Adipocyte (in vitro differentiated cells): ENCODE results near the gene BABAM2.

Experiments
- DNase-seq: peaks from one replicate; pipeline ENCODE4 v3.0.0-alpha.2; 2015; ENCODE audit warnings: low read depth
- H3K27me3 ChIP-seq: replicated peaks from 2 replicates; pipeline ENCODE4 v1.7.0; 2013; ENCODE audit warnings: mild to moderate bottlenecking, low read length, moderate library complexity; ENCODE audit not compliant: control insufficient read depth, insufficient read depth
- H3K36me3 ChIP-seq: 2 replicates; pipeline ENCODE4 v1.7.0; 2013; ENCODE audit warnings: low read length, mild to moderate bottlenecking, moderate library complexity; ENCODE audit not compliant: control insufficient read depth, insufficient read depth, severe bottlenecking
- H3K4me1 ChIP-seq: 2 replicates; pipeline ENCODE4 v1.7.0; 2013; ENCODE audit warnings: mild to moderate bottlenecking, low read length, moderate library complexity; ENCODE audit not compliant: control insufficient read depth, insufficient read depth
- H3K4me3 ChIP-seq: 2 replicates; pipeline ENCODE4 v1.7.0; 2013; ENCODE audit warnings: mild to moderate bottlenecking, low read length, moderate library complexity
- H3K9ac ChIP-seq: 2 replicates; pipeline ENCODE4 v1.7.0; 2013; ENCODE audit warnings: mild to moderate bottlenecking, low read length, moderate library complexity
- H3K9me3 ChIP-seq: 2 replicates; pipeline ENCODE4 v1.7.0; 2013; ENCODE audit warnings: mild to moderate bottlenecking, low read length, moderate library complexity; ENCODE audit not compliant: control insufficient read depth

Gene BABAM2

GRCh38 chr2:27922842-27923241 is 32.3 kb downstream of the BABAM2 start:
- H3K36me3 ChIP-seq, result no peaks in the 10 kb centered on the region
- H3K9ac ChIP-seq, result no peak overlapping the region
- DNase-seq, result no peak
- H3K27me3 ChIP-seq, result no peaks in the 10 kb centered on the region
- H3K4me1 ChIP-seq, result no peaks in the 10 kb centered on the region
- no peak overlapping the region for H3K4me3 ChIP-seq
- H3K9me3 ChIP-seq, result no peaks in the 10 kb centered on the region

DNA sequence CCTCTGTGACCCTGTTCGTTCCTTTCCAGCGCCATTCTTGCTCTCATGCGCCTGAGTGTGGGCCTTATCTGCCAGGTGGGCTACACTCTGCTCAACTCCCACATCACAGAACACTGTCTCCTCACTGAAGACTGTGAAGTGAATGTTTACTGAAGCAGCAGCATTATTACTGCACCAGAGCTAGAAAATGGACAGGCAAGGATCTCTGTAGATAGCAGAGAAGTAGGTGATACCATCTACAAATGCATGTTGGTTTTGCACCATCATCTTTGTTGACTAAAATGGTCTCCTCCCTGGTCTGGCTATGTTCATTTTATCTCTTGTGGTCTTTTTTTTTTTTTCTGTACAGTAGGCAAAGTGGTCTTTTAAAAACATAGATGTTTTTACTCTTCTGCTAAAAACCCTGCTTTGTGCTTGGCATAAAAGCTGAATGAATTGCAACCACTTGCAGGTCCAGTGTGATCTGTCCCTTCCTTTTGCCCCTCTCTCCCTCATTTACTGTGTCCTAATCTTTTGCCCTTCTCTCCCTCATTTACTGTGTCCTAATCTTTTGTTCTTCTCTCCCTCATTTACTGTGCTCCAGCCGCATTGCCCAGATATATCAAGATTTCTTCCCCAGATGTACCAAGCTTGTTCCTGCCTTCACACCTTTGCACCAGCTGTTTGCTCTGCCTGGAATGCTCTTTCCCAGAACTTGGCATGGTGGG is 35.4 kb downstream of the BABAM2 start:
- Histone ChIP-seq H3K9ac (no peak overlapping the region), H3K4me3 (no peak overlapping the region), H3K27me3 (no peaks in the 10 kb centered on the region), H3K4me1 (peaks cover 4% of the 10 kb centered on the region), H3K9me3 (no peaks in the 10 kb centered on the region), H3K36me3 (no peaks in the 10 kb centered on the region)
- DNase-seq, result no peak

DNA sequence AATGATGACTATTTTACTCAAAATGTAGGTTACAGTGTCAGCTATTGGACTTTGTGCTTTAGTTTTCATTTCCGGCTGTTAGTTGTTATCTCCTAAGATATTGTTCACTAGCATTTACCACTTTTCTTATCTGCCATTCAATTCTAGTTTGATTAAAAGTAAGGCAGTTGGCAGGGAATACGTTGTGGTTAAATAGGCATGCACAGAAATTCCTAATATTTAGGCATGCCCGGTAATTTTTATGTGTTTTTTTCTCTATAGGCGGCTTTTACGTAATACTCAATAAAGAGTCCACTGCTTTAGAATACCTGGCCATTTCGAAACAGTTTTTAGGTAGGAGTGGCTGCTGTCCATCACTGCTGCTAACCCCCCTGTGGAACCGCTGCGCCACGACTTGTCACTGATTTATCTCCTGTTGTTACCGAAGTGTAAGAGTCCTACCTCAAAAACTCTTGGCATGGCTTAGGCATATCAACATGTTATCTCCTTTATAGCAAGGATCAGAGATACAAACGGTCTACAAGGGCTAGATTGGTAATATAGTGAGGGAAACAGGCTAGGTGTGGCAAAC is 39.5 kb downstream of the BABAM2 start:
- DNase-seq, result no peak
- Histone ChIP-seq H3K4me3 (no peak overlapping the region), H3K4me1 (peaks cover 4% of the 10 kb centered on the region), H3K27me3 (no peaks in the 10 kb centered on the region), H3K36me3 (no peaks in the 10 kb centered on the region), H3K9me3 (no peaks in the 10 kb centered on the region), H3K9ac (no peak overlapping the region)

DNA sequence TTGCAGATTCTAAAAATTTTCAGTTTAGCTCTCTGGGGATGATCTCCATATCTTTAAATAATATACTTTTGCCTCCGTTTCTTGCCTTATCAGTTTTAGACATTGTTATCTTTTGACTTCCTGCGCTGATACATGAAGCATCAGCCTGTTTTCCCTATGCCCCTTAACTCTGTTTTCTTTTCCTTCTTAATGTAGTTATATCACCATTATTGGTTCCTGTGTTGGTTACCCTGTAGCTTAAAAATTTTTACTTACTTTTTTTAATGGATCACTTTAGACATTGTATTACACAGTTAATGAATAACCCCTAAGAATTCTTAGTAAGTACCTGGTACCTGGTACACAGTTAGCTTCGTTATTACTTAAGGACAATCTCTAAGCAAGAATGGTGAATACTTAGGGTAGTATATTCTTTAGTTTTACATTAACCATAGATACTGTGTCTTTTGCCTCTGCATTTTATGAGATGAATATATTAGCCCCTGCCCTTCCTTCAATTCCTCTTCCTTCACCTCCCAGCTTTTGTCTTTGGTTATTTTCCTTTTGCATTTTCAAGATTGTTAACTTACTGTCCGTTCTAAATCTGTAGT is 40.9 kb downstream of the BABAM2 start:
- Histone ChIP-seq H3K9me3 (no peaks in the 10 kb centered on the region), H3K27me3 (no peaks in the 10 kb centered on the region), H3K4me1 (peaks cover 4% of the 10 kb centered on the region), H3K9ac (no peak overlapping the region), H3K36me3 (no peaks in the 10 kb centered on the region), H3K4me3 (no peak overlapping the region)
- no peak for DNase-seq

DNA sequence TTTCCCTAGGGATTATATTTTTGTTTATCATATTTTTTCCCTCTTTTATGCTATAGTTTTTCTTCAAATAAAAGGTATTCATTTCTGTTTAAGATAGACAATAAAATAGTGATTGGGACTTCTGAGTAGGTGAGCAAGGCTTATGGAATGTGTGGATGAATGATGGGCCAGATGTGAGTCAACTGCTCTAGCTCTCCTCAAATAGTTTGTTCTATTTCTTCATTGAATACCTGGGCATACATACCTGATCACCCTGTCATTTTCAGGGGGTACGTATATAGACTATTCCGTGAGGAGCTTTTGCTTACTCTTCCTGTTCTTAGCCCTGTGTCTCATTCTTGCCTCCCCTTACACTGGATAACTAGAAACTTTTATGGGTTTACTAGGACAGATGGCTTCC is 41.9 kb downstream of the BABAM2 start:
- Histone ChIP-seq H3K27me3 (no peaks in the 10 kb centered on the region), H3K36me3 (no peaks in the 10 kb centered on the region), H3K9ac (no peak overlapping the region), H3K9me3 (no peaks in the 10 kb centered on the region), H3K4me3 (no peak overlapping the region), H3K4me1 (peaks cover 4% of the 10 kb centered on the region)
- peak; percentile 19 for DNase-seq

- no peaks in the 10 kb centered on the region for H3K9me3 ChIP-seq
Measured at GRCh38 chr2:27935026-27935425, 44.5 kb downstream of the BABAM2 start.

GRCh38 chr2:27940090-27940671 is 49.7 kb downstream of the BABAM2 start:
- Histone ChIP-seq H3K9me3 (no peaks in the 10 kb centered on the region), H3K9ac (no peak overlapping the region), H3K4me3 (no peak overlapping the region), H3K27me3 (no peaks in the 10 kb centered on the region), H3K4me1 (peaks cover 9% of the 10 kb centered on the region), H3K36me3 (no peaks in the 10 kb centered on the region)
- no peak for DNase-seq

More at GRCh38 chr2:27935026-27935425, 44.5 kb downstream of the BABAM2 start:
- Histone ChIP-seq H3K4me3 (no peak overlapping the region), H3K36me3 (no peaks in the 10 kb centered on the region), H3K4me1 (peaks cover 2% of the 10 kb centered on the region), H3K27me3 (no peaks in the 10 kb centered on the region), H3K9ac (no peak overlapping the region)
- DNase-seq, result no peak

- Histone ChIP-seq H3K36me3 (no peaks in the 10 kb centered on the region), H3K27me3 (no peaks in the 10 kb centered on the region), H3K9me3 (no peaks in the 10 kb centered on the region), H3K9ac (no peak overlapping the region), H3K4me3 (no peak overlapping the region), H3K4me1 (peaks cover 9% of the 10 kb centered on the region)
- no peak for DNase-seq
Measured at GRCh38 chr2:27940982-27941381, 50.5 kb downstream of the BABAM2 start.

GRCh38 chr2:27942612-27943547 is 52.4 kb downstream of the BABAM2 start:
- peaks cover 9% of the 10 kb centered on the region for H3K4me1 ChIP-seq
- no peak overlapping the region for H3K9ac ChIP-seq
- H3K27me3 ChIP-seq, result no peaks in the 10 kb centered on the region
- DNase-seq, result no peak
- no peak overlapping the region for H3K4me3 ChIP-seq
- H3K9me3 ChIP-seq, result no peaks in the 10 kb centered on the region
- H3K36me3 ChIP-seq, result no peaks in the 10 kb centered on the region

- no peaks in the 10 kb centered on the region for H3K4me1 ChIP-seq
- H3K27me3 ChIP-seq, result no peaks in the 10 kb centered on the region
- no peaks in the 10 kb centered on the region for H3K36me3 ChIP-seq
- DNase-seq, result no peak
- H3K9me3 ChIP-seq, result peaks cover under 1% of the 10 kb centered on the region
- H3K9ac ChIP-seq, result no peak overlapping the region
- H3K4me3 ChIP-seq, result no peak overlapping the region
Measured at GRCh38 chr2:27946530-27947060, 56.1 kb downstream of the BABAM2 start.
